Measurements from ENCODE around the gene BORCS6. TPM values are rescaled to one million over a fixed set of nuclear protein-coding genes. Genes with fewer than 3 reads are reported as not detected.
A peak's percentile ranks its signal among the peaks of the same experiment; 100 is the strongest.

BORCS6 gene
- total RNA-seq, 2 experiments from 2014 or later = 6.1 to 6.4 TPM

DNA sequence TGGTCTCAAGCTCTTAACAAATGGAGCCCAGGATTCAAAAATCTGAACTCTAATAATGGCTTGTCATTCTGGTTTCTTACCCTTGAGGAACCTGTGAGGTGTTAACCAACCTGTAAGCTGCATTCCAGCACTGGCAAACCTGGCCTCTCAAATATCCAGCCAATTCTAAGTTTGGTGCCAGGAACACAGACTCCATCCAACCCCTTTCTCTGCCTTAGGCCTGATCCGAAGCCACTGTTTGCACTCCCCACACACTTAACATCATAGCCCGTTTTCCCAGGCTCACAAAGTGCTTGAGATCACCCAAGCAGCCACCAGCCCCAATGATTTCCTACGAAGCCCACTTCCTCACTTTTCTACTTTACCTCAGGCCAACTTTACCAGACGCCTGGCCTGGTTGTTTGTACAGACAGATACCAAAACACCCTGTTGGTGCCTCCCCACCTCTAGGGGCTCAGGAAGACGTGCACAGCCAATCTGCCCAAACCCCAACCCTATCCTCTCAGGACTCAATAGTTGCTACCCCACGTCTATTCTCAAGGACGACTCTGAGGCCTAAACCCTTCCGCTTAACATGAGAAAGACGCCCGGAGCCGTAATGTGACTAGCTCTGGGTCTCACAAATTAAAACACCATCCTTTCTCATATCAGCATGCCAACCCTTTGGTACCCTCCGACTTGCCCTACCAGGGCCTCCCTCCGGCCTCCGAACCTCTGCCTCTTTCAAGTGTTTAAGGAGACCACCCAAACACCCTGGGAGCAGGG is 34.6 kb downstream of the BORCS6 start:
- H3K27me3 ChIP-seq (ENCODE audit: control insufficient read depth in 1 of 2, insufficient read depth in 2 of 2, low read length in 2 of 2) = no peaks in the 10 kb centered on the region
- intact Hi-C loops (cut with DNase I, micrococcal nuclease) = loop anchor here (5.0 to 10.0 kb wide), 4 partner anchors 92 to 671 kb away; partner anchors contain the start of genes CTC1 (in 1 of the 2), KDM6B (in 1 of the 2), PFAS (in 1 of the 2) and POLR2A (in 1 of the 2)
- Mint-ChIP-seq H3K4me3 (no peak overlapping the region), H3K27me3 (peaks cover 4% of the 10 kb centered on the region), H3K36me3 (ENCODE audit: low read depth) (peaks cover 66% of the 10 kb centered on the region), H3K9me3 (no peaks in the 10 kb centered on the region), H3K27ac (no peak overlapping the region), H3K4me1 (ENCODE audit: low read depth) (peaks cover 65% of the 10 kb centered on the region)
- DNase-seq = peak in 4 of 14 experiments; percentile 39 to 67 (median 54)
- peak overlapping the region; percentile 99 to 100 for H3K27ac ChIP-seq (ENCODE audit: low read depth in 1 of 2, low read length in 2 of 2)
- ATAC-seq (ENCODE audit: poor library complexity) = no peak
- no peaks in the 10 kb centered on the region for H3K9me3 ChIP-seq (ENCODE audit: control insufficient read depth in 1 of 2, insufficient read depth in 1 of 2, low read length in 2 of 2)
- CTCF ChIA-PET = interaction anchor here (3.1 kb wide), 1 partner anchor 17 kb away, joined by 32 read pairs; no protein-coding TSS in a partner anchor
- peaks cover 88% of the 10 kb centered on the region for H3K4me1 ChIP-seq (ENCODE audit: insufficient read depth, low read length)
- no peak for TF ChIP-seq CTCF (IDR thresholded peaks at IDR 0.05)
- peak overlapping the region; percentile 86 for H3K4me3 ChIP-seq (ENCODE audit: low read length)
- H3K36me3 ChIP-seq (ENCODE audit: insufficient read depth, low read length) = peaks cover 29% of the 10 kb centered on the region
- POLR2A ChIA-PET = interaction anchor here (0.7 to 16.4 kb wide), 20 partner anchors 8 to 469 kb away, joined by 3 to 419 read pairs (median 16); partner anchors contain the start of genes ALOXE3, BORCS6, CTC1 and HES7

DNA sequence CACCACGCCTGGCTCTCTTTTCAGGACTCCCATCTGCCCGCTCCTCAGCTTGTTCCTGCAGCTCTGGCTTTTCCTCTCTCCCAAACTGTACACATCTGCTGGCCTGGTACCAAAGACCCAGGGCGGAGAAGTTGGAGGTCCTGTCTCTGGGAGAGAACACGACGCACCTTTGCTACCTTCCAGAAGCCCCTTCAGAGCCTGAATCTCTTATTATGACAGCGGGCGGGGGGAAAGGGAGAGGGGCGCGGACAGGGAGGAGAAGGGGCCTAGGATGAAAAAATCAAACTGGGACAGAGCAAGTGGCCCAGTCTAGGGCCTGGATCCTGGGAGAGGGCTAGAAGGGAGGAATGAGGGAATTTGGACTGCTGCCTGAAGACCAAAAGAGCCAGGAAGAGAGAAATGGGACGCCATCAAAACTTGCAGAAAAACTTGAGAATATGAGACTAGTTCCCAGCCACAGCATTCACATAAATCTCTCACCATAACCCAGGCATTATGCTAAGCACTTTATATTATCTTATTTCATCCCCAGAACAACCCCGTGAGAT is 35.3 kb downstream of the BORCS6 start:
- no peaks in the 10 kb centered on the region for H3K9me3 ChIP-seq (ENCODE audit: control insufficient read depth in 1 of 2, insufficient read depth in 1 of 2, low read length in 2 of 2)
- POLR2A ChIA-PET = interaction anchor here (0.7 to 16.4 kb wide), 10 partner anchors 9 to 141 kb away, joined by 4 to 419 read pairs (median 26); partner anchors contain the start of genes BORCS6, SLC25A35, TMEM107 and VAMP2
- no peak for DNase-seq
- no peak overlapping the region for H3K27ac Mint-ChIP-seq
- H3K36me3 ChIP-seq (ENCODE audit: insufficient read depth, low read length) = peaks cover 30% of the 10 kb centered on the region
- intact Hi-C loops (cut with DNase I, micrococcal nuclease) = loop anchor here (5.0 to 10.0 kb wide), 4 partner anchors 93 to 670 kb away; partner anchors contain the start of genes CTC1 (in 1 of the 2), KDM6B (in 1 of the 2), PFAS (in 1 of the 2) and POLR2A (in 1 of the 2)
- no peak for TF ChIP-seq CTCF (IDR thresholded peaks at IDR 0.05)
- no peak overlapping the region for H3K4me3 Mint-ChIP-seq
- CTCF ChIA-PET = interaction anchor here (1.1 to 3.1 kb wide), 3 partner anchors 14 to 16 kb away, joined by 3 to 32 read pairs (median 6); no protein-coding TSS in a partner anchor
- H3K4me3 ChIP-seq (ENCODE audit: low read length) = peak overlapping the region; percentile 86
- no peak for ATAC-seq (ENCODE audit: poor library complexity)
- peaks cover 88% of the 10 kb centered on the region for H3K4me1 ChIP-seq (ENCODE audit: insufficient read depth, low read length)
- H3K4me1 Mint-ChIP-seq (ENCODE audit: low read depth) = peaks cover 62% of the 10 kb centered on the region
- H3K27me3 ChIP-seq (ENCODE audit: control insufficient read depth in 1 of 2, insufficient read depth in 2 of 2, low read length in 2 of 2) = no peaks in the 10 kb centered on the region
- peak overlapping the region; percentile 99 to 100 for H3K27ac ChIP-seq (ENCODE audit: low read depth in 1 of 2, low read length in 2 of 2)
- no peaks in the 10 kb centered on the region for H3K9me3 Mint-ChIP-seq
- peaks cover 4% of the 10 kb centered on the region for H3K27me3 Mint-ChIP-seq
- H3K36me3 Mint-ChIP-seq (ENCODE audit: low read depth) = peaks cover 66% of the 10 kb centered on the region

DNA sequence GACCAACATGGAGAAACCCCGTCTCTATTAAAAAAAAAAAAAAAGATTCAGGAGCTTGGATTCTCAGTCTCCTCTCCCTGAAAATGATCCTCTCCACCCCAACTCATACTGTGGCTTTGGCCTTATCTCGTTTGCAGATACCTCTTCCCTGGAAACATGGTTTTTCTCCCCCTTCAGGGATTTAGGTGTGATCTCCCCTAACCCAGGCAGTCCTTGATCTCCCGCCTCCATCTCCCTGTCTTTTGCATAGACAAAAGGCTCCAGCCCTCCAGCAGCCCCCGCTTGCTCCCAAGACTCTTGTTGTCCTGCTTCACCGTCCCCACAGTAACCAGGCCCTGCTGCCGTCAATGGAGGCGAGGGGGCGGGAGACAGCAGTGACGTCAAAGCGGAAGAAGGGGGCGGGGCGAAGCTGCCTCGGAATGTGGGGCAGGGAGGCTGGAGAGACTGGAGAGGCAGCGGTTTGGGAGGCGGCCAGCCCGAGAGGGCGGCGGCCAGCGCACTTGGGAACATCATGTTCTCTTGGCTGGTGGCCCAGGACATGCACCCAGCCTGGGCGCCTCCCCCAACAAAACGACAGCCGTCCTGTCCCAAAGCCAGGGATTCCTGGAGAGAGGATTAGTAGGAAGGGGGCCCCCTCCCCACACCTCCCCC is 35.9 kb downstream of the BORCS6 start:
- Mint-ChIP-seq H3K9me3 (no peaks in the 10 kb centered on the region), H3K27me3 (peaks cover 4% of the 10 kb centered on the region), H3K4me3 (no peak overlapping the region), H3K36me3 (ENCODE audit: low read depth) (peaks cover 71% of the 10 kb centered on the region), H3K4me1 (ENCODE audit: low read depth) (peaks cover 60% of the 10 kb centered on the region), H3K27ac (no peak overlapping the region)
- Histone ChIP-seq H3K4me1 (ENCODE audit: insufficient read depth, low read length) (peaks cover 87% of the 10 kb centered on the region), H3K27ac (ENCODE audit: low read depth in 1 of 2, low read length in 2 of 2) (peak overlapping the region; percentile 99 to 100), H3K9me3 (ENCODE audit: control insufficient read depth in 1 of 2, insufficient read depth in 1 of 2, low read length in 2 of 2) (no peaks in the 10 kb centered on the region), H3K4me3 (ENCODE audit: low read length) (peak overlapping the region; percentile 86), H3K36me3 (ENCODE audit: insufficient read depth, low read length) (peaks cover 30% of the 10 kb centered on the region), H3K27me3 (ENCODE audit: control insufficient read depth in 1 of 2, insufficient read depth in 2 of 2, low read length in 2 of 2) (no peaks in the 10 kb centered on the region)
- ChIA-PET CTCF (interaction anchor here (1.1 to 2.0 kb wide), 2 partner anchors 13 to 15 kb away, joined by 3 to 6 read pairs; no protein-coding TSS in a partner anchor), POLR2A (interaction anchor here (0.6 to 16.4 kb wide), 11 partner anchors 9 to 141 kb away, joined by 3 to 419 read pairs (median 19); partner anchors contain the start of genes BORCS6, CTC1, SLC25A35 and TMEM107)
- intact Hi-C loops (cut with DNase I, micrococcal nuclease) = loop anchor here (10.0 kb wide), 2 partner anchors 319 to 669 kb away; partner anchors contain the start of genes KDM6B (in 1 of the 2), POLR2A (in 1 of the 2) and SLC35G6 (in 1 of the 2)
- peak; percentile 8 for ATAC-seq (ENCODE audit: poor library complexity)
- TF ChIP-seq CTCF (IDR thresholded peaks at IDR 0.05) = no peak
- DNase-seq = peak; percentile 63 to 98 (median 90)

All from CD4-positive, alpha-beta T cell (primary cell).